Middle frontal gyrus (tissue), 1 donor: ENCODE results near the gene PI4KA.
"Not testable (repeated sequence)": the region's sequence is repeated elsewhere in the genome, so short reads cannot be mapped to it uniquely, and the experiment has no call there.

Experiments used
- DNase-seq: peaks from one replicate; pipeline ENCODE4 v3.0.0-alpha.2; 2015; ENCODE audit warnings: low spot score; ENCODE audit errors: extremely low spot score

The PI4KA gene

GRCh38 chr22:20728523-20729190 lies 130.0 kb downstream of the PI4KA start:
- no peak for DNase-seq

GRCh38 chr22:20727118-20728015 lies 131.2 kb downstream of the PI4KA start:
- DNase-seq: no peak

GRCh38 chr22:20725987-20726558 lies 132.5 kb downstream of the PI4KA start:
- no peak for DNase-seq

- no peak for DNase-seq
Measured at GRCh38 chr22:20724676-20725454, 133.7 kb downstream of the PI4KA start.

GRCh38 chr22:20721409-20722218 lies 137.0 kb downstream of the PI4KA start:
- DNase-seq: no peak

GRCh38 chr22:20720692-20721408 lies 137.8 kb downstream of the PI4KA start:
- DNase-seq: no peak

- not testable (repeated sequence) for DNase-seq
Measured at GRCh38 chr22:20718727-20719126, 139.9 kb downstream of the PI4KA start.

GRCh38 chr22:20717981-20718380 lies 140.6 kb downstream of the PI4KA start:
- DNase-seq: not testable (repeated sequence)

- DNase-seq: not testable (repeated sequence)
Measured at GRCh38 chr22:20717213-20717866, 141.3 kb downstream of the PI4KA start.

GRCh38 chr22:20713116-20713515 lies 145.5 kb downstream of the PI4KA start:
- not testable (repeated sequence) for DNase-seq

GRCh38 chr22:20709966-20710365 lies 148.6 kb downstream of the PI4KA start:
- DNase-seq: not testable (repeated sequence)

- not testable (repeated sequence) for DNase-seq
Measured at GRCh38 chr22:20707549-20708118, 151.0 kb downstream of the PI4KA start.

- not testable (repeated sequence) for DNase-seq
Measured at GRCh38 chr22:20703816-20704609, 154.6 kb downstream of the PI4KA start.

- DNase-seq: not testable (repeated sequence)
Measured at GRCh38 chr22:20703414-20703806, 155.2 kb downstream of the PI4KA start.

- DNase-seq: peak; percentile 71
Measured at GRCh38 chr22:20702546-20703413, 155.8 kb downstream of the PI4KA start.

GRCh38 chr22:20702175-20702545 lies 156.5 kb downstream of the PI4KA start:
- not testable (repeated sequence) for DNase-seq

GRCh38 chr22:20701680-20702136 lies 156.9 kb downstream of the PI4KA start:
- not testable (repeated sequence) for DNase-seq
